Measurements from ENCODE around the gene NTN1. TPM values are rescaled to one million over a fixed set of nuclear protein-coding genes. Genes with fewer than 3 reads are reported as not detected.

Gene NTN1
- total RNA-seq, 1 donor from 2014 or later: 0.45 TPM

DNA sequence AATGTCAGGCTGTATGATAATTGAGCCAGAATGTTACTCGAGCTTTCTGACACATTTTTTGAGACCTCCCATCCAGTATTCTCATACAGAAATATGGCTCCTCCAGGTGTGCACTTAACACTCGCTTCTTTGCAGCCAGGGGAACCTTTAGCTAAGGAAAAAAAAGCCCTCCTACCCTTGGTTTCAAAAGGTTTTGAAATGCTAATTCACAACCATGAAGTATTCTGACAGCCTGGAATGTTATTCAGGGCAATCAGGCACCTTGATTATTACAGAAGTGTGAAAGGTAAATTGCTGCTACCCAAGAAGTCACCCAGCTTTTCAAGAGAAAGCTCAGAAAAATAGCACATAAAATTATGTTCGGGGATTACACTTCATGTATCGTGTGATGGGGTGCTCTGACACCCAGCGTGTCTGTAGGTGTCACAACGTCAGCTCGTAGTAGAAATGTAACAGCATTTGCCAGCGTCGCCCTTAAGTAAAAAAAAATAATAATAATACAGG is 41.1 kb downstream of the NTN1 start:
- peaks cover 1% of the 10 kb centered on the region for H3K4me1 Mint-ChIP-seq
- no peaks in the 10 kb centered on the region for H3K9me3 Mint-ChIP-seq
- peaks cover 3% of the 10 kb centered on the region for H3K4me1 ChIP-seq
- TF ChIP-seq, protein P1, sequence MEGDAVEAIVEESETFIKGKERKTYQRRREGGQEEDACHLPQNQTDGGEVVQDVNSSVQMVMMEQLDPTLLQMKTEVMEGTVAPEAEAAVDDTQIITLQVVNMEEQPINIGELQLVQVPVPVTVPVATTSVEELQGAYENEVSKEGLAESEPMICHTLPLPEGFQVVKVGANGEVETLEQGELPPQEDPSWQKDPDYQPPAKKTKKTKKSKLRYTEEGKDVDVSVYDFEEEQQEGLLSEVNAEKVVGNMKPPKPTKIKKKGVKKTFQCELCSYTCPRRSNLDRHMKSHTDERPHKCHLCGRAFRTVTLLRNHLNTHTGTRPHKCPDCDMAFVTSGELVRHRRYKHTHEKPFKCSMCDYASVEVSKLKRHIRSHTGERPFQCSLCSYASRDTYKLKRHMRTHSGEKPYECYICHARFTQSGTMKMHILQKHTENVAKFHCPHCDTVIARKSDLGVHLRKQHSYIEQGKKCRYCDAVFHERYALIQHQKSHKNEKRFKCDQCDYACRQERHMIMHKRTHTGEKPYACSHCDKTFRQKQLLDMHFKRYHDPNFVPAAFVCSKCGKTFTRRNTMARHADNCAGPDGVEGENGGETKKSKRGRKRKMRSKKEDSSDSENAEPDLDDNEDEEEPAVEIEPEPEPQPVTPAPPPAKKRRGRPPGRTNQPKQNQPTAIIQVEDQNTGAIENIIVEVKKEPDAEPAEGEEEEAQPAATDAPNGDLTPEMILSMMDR (IDR thresholded peaks at IDR 0.05): no peak
- no peak for TF ChIP-seq EZH2 (IDR thresholded peaks at IDR 0.05)
- H3K79me2 ChIP-seq (ENCODE audit: low read depth): no peaks in the 10 kb centered on the region
- H3K4me2 ChIP-seq: no peak overlapping the region
- no peak overlapping the region for H3K4me3 Mint-ChIP-seq
- no peaks in the 10 kb centered on the region for H4K20me1 ChIP-seq (ENCODE audit: low read depth)
- H3K27ac Mint-ChIP-seq: no peak overlapping the region
- no peaks in the 10 kb centered on the region for H3K36me3 ChIP-seq
- H3K27me3 ChIP-seq: no peaks in the 10 kb centered on the region
- no peak overlapping the region for H3K27ac ChIP-seq
- no peak overlapping the region for H2AFZ ChIP-seq (replicated peaks)
- peaks cover 7% of the 10 kb centered on the region for H3K27me3 Mint-ChIP-seq (ENCODE audit: insufficient read depth, low read depth)
- H3K9me3 ChIP-seq (ENCODE audit: low read depth): peaks cover 5% of the 10 kb centered on the region
- no peaks in the 10 kb centered on the region for H3K36me3 Mint-ChIP-seq
- no peak overlapping the region for H3K4me3 ChIP-seq
- H3K9ac ChIP-seq: no peak overlapping the region
- DNase-seq (ENCODE audit: low spot score): no peak
- H3F3A ChIP-seq (ENCODE audit: low read depth): no peaks in the 10 kb centered on the region

DNA sequence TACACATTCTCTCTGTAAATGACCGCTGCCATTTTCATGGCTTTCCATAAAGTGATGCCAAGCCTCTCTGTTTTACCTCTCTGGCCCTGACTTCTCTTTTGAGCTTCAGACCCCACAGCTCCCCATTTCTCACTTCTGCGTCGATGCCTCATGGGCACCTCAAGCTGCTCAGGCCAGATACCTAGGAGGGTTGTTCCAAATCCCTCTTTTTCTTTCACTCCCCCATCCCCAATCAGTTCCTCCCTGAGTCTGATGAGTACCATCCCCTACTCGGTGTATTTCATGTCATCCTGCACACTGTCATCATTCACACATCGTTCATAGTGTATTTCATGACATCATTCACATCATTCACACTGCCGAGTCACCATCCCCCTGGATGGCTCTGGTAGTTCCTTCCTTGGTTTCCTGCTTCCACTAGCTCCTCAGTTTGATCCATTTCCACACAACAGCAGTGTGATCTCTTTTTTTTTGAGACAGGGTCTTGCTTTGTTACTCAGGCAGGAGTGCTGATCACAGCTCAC is 43.1 kb downstream of the NTN1 start:
- H3K9me3 ChIP-seq (ENCODE audit: low read depth): no peaks in the 10 kb centered on the region
- no peaks in the 10 kb centered on the region for H3K9me3 Mint-ChIP-seq

DNA sequence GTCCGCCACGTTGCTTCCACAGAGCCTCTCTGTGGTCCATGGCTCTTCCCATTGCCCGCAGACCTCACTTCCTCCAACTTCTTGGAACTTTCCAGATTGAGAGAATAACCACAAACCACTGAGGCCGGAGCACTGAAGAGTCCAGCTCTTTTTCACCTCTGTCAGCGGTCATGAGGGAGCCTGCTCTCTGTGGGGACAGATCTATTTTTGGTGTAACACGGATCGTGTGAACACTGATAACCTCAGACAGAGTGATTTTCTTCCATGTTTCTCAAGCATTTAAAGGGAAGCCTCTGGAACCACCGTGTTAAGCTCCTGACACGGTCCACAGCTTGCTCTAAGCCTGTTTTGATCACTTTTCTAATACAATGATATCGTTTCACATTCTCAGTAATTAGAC is 49.7 kb downstream of the NTN1 start:
- Histone ChIP-seq H3K9ac (no peak overlapping the region), H3K27ac (no peak overlapping the region), H4K20me1 (ENCODE audit: low read depth) (no peaks in the 10 kb centered on the region), H3K4me2 (no peak overlapping the region), H2AFZ (replicated peaks) (no peak overlapping the region), H3K4me1 (no peaks in the 10 kb centered on the region), H3K9me3 (ENCODE audit: low read depth) (no peaks in the 10 kb centered on the region), H3F3A (ENCODE audit: low read depth) (no peaks in the 10 kb centered on the region), H3K27me3 (no peaks in the 10 kb centered on the region), H3K36me3 (no peaks in the 10 kb centered on the region), H3K4me3 (no peak overlapping the region), H3K79me2 (ENCODE audit: low read depth) (no peaks in the 10 kb centered on the region)
- TF ChIP-seq EZH2phosphoT487 (IDR thresholded peaks at IDR 0.05) (no peak), EZH2 (IDR thresholded peaks at IDR 0.05) (no peak)
- TF ChIP-seq, protein P1 (IDR thresholded peaks at IDR 0.05): no peak
- Mint-ChIP-seq H3K9me3 (no peaks in the 10 kb centered on the region), H3K27ac (no peak overlapping the region), H3K4me3 (no peak overlapping the region), H3K4me1 (no peaks in the 10 kb centered on the region), H3K36me3 (no peaks in the 10 kb centered on the region), H3K27me3 (ENCODE audit: insufficient read depth, low read depth) (peaks cover 12% of the 10 kb centered on the region)
- no peak for DNase-seq (ENCODE audit: low spot score)

More for the DNA sequence above, 43.1 kb downstream of the NTN1 start:
- Histone ChIP-seq H3F3A (ENCODE audit: low read depth) (no peaks in the 10 kb centered on the region), H3K4me1 (no peaks in the 10 kb centered on the region), H3K27ac (no peak overlapping the region), H2AFZ (replicated peaks) (no peak overlapping the region), H3K79me2 (ENCODE audit: low read depth) (no peaks in the 10 kb centered on the region), H3K4me3 (no peak overlapping the region), H3K36me3 (no peaks in the 10 kb centered on the region), H4K20me1 (ENCODE audit: low read depth) (no peaks in the 10 kb centered on the region), H3K9ac (no peak overlapping the region), H3K27me3 (no peaks in the 10 kb centered on the region), H3K4me2 (no peak overlapping the region)
- DNase-seq (ENCODE audit: low spot score): no peak
- no peaks in the 10 kb centered on the region for H3K36me3 Mint-ChIP-seq
- no peak overlapping the region for H3K27ac Mint-ChIP-seq
- H3K4me1 Mint-ChIP-seq: no peaks in the 10 kb centered on the region
- peaks cover 7% of the 10 kb centered on the region for H3K27me3 Mint-ChIP-seq (ENCODE audit: insufficient read depth, low read depth)
- H3K4me3 Mint-ChIP-seq: no peak overlapping the region
- TF ChIP-seq EZH2phosphoT487 (IDR thresholded peaks at IDR 0.05): no peak

DNA sequence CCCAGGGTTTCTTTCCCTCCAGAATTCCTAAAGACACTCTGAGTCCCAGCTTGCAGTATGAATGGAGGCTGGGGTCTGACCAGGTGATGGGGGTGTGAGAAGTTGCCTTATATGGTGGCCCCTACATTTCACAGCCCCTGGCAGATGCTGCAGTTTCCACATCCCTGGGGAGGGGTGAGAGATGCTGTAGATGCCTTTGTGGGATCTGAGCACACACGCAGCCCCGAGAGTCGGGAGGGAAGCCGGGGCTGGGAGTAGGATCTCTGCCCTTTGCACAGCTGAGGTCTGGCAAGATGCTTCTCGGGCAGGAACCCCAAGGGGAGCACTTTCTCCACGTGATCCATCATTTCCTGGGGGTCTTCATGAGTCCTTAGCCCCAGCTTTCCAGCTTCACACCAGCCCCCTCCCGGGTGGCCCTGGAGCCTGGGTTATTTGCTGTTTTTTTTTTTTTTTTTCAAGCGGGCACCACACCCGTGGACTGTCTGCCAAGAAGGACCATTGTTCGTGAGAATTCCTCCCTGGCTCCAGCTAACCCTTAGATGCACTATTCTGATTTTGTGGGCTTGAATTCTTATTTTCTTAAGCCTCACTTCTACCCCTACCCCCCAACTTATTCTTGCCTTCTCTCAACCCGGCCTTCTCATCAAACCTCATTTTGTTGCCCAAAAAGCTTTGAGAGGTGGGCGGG is 50.6 kb downstream of the NTN1 start:
- Histone ChIP-seq H2AFZ (replicated peaks) (no peak overlapping the region), H3F3A (ENCODE audit: low read depth) (no peaks in the 10 kb centered on the region), H3K27ac (no peak overlapping the region), H3K9me3 (ENCODE audit: low read depth) (no peaks in the 10 kb centered on the region), H4K20me1 (ENCODE audit: low read depth) (no peaks in the 10 kb centered on the region), H3K4me2 (no peak overlapping the region), H3K9ac (no peak overlapping the region), H3K4me1 (no peaks in the 10 kb centered on the region), H3K4me3 (no peak overlapping the region), H3K36me3 (no peaks in the 10 kb centered on the region), H3K79me2 (ENCODE audit: low read depth) (no peaks in the 10 kb centered on the region), H3K27me3 (no peaks in the 10 kb centered on the region)
- Mint-ChIP-seq H3K9me3 (no peaks in the 10 kb centered on the region), H3K4me3 (no peak overlapping the region), H3K36me3 (no peaks in the 10 kb centered on the region), H3K27ac (no peak overlapping the region), H3K4me1 (no peaks in the 10 kb centered on the region), H3K27me3 (ENCODE audit: insufficient read depth, low read depth) (peaks cover 11% of the 10 kb centered on the region)
- TF ChIP-seq, protein P1 (IDR thresholded peaks at IDR 0.05): no peak
- TF ChIP-seq EZH2 (IDR thresholded peaks at IDR 0.05) (no peak), EZH2phosphoT487 (IDR thresholded peaks at IDR 0.05) (no peak)
- DNase-seq (ENCODE audit: low spot score): no peak
